IMR-90 (cell line): ENCODE results near the gene NRL.

Experiments
- BHLHE40 ChIP-seq: fragments of 150-350 bp; IDR thresholded peaks from 2 replicates; pipeline ENCODE4 v1.6.1; 2016; ENCODE audit warnings: mild to moderate bottlenecking, low read depth, low read length
- CHD1 ChIP-seq: IDR thresholded peaks from 2 replicates; pipeline ENCODE4 v1.6.1; 2012; ENCODE audit warnings: low read depth, low read length, improper control_type of control experiment
- CTCF ChIP-seq: conservative IDR thresholded peaks from 2 replicates; pipeline ENCODE4 v1.5.1; 2012; ENCODE audit warnings: mild to moderate bottlenecking, low read depth, low read length, improper control_type of control experiment
- POLR2A ChIP-seq: IDR thresholded peaks from 2 replicates; pipeline ENCODE4 v1.6.1; 2012; ENCODE audit warnings: mild to moderate bottlenecking, low read depth, low read length
- RAD21 ChIP-seq: IDR thresholded peaks from 2 replicates; pipeline ENCODE4 v1.6.1; 2012; ENCODE audit warnings: low read length, improper control_type of control experiment
- SMC3 ChIP-seq: fragments of 150-350 bp; IDR thresholded peaks from 2 replicates; pipeline ENCODE4 v1.6.1; 2016; ENCODE audit warnings: low read depth, mild to moderate bottlenecking, antibody characterized with exemption, low read length, moderate library complexity

- TF ChIP-seq SMC3 (no peak), CTCF (no peak), RAD21 (no peak), CHD1 (no peak), POLR2A (peak; percentile 69; the same call in 1 of the 2 replicates), BHLHE40 (no peak)
Observed at GRCh38 chr14:24113801-24114531, 783 bp downstream of the NRL start.
